NK-92 (cell line): ENCODE data around the gene CGNL1.

Experiments used
- DNase-seq: peaks from one replicate; lab custom pipeline; 2025; ENCODE audit not compliant: unreplicated experiment; lab: John Stamatoyannopoulos, UW

CGNL1 gene

GRCh38 chr15:57541805-57542504 is 165.7 kb downstream of the CGNL1 start:
- no peak for DNase-seq

GRCh38 chr15:57542505-57542817 is 166.2 kb downstream of the CGNL1 start:
- no peak for DNase-seq

DNA sequence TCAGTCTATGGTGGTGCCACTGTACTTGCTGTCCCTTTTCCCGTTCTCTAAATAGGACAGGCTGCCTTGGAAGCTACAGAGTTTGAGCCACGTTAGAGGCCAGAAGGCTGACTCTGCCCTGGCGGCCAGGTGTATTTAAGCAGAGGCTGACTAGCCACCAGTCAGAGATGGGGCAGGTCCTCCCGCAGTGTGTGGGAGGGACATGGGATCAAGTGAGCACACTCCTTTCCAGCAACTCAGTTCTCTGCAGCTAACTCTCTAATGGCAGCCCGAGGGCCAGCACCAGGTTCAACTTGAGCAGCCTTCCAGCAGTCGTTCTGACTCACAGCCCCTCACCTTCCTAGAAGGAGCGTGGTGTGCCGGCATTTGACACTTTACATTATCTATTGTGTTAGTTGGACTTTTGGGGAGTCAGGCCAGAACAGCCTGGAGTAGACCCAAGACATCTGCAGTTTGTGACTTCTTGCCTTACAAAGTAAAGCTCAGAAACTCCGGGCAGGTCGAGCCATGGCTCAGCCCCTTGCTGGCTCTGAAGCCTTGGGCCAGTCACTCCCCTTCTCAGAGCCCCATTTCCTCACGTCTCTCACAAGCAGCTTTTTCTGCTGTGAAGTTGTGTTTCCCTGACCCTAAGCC is 168.7 kb downstream of the CGNL1 start:
- no peak for DNase-seq

GRCh38 chr15:57545995-57546394 is 169.7 kb downstream of the CGNL1 start:
- DNase-seq = no peak

- no peak for DNase-seq
Measured at GRCh38 chr15:57547243-57547755, 171.0 kb downstream of the CGNL1 start.

- DNase-seq = no peak
Measured at GRCh38 chr15:57548351-57548750, 172.0 kb downstream of the CGNL1 start.

DNA sequence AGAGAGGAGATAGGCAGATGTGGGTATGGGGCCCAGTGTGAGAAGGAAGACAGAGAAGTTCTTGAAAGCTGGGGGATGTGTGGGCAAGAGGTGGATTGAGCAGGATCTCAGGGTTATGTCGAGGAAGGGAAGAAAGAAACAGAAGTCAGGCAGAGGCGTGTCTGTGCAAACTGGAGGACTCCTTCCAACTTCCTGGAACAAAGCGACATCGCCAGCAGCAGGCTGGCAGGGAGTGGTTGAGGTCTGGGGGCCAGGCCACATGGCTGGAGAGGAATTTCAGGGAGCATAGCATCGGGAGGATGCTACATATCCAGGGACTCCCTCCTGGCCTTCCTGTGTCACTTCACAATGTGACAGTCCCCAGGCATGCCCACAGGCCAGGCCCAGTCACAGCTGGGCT is 172.5 kb downstream of the CGNL1 start:
- DNase-seq = no peak

- DNase-seq = no peak
Measured at GRCh38 chr15:57549935-57550334, 173.6 kb downstream of the CGNL1 start.

DNA sequence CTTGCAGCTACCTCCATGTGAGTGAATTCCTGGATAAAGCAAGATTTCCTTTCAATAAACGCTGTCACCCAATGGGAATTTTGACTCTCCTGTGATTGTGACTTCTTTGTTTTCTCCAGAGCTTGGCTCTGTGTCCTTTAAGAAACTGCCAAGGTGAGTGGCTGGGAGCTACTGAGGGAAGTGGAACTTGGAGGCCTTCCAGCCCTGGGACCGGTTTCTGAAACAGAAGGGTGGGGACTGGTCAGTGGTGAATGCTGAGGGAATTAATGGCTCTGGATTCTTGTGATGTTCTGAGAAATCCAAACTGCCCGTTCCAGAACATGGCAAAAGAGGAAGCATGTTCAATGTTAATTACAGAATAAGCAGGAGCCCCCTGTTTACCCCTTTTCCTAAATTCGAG is 174.3 kb downstream of the CGNL1 start:
- no peak for DNase-seq

DNA sequence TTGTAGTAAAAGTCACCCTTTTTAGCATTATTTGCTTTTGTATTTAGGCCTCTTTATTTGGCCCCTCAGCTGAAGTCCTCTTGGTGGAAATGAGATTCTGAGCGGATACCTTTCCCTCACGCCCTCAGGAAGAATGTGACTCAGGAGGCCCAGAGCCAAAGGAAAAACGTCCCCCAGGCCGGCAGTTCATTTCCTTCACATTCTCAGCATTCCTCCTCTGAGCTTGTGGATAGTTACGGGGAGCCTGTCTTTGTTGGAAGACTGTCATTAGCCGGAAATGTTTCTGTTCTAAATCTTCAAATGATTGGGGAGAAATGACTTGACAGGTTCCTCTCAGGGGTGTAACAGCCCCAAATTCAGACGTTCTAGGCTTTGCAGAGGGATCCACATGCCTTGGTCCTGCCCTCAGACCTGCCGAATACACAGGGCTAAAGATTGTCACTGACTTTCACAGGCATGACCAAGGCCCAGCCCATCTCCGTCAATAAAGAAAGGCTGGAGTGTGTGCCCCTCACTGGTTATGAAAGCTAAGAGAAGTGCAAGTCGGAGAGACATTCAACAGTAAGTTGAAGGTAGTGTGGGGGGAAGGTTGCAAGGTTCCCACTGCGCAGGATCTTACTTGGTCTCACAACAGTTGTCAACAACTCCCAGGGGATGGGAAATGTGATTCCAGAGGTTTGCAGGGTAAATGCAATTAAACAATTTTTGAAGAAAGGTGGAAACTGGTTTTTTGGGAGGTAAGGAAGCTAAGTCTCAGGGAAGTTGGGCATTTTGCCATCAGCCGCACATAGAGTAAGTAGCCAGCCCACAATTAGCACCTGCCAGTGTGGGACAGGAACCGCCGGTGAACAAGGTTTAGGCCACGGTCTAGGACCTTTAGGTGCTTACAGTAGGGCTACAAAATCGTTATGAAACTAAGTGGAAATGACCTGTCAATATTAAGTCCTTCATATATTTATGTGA is 175.7 kb downstream of the CGNL1 start:
- DNase-seq = no peak

DNA sequence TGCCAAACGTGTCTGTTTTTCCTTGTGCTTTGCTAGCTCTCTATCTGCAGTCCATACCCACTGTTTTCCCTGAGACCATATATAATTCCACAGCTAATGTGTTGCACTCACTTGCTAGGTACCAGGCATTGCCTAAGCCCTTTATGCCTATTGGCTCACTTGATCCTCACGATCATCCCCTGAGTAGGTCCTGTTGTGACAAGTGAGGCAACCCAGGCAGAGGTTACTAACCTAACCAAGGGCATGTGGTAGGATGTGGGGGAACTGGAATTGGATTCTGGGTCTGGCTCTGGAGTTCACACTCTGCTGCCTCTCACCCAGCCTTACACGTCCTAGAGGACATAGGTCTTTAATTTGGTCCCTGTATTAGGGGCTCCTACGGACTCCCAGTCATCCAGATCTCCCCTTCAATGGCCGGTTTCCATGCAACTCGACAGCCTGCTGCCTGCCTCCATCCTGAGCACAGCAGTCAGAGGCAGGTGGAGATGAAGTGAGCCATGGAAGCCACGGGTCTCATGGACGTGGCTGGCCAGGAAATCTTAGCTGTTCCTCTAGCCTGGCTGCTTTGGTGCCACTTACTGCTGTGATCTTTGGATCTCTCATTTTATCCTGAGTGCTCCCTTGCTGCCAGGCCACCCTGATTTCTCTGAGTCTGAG is 176.5 kb downstream of the CGNL1 start:
- no peak for DNase-seq

GRCh38 chr15:57553526-57553925 is 177.2 kb downstream of the CGNL1 start:
- DNase-seq = no peak

- no peak for DNase-seq
Measured at GRCh38 chr15:57554063-57554811, 177.9 kb downstream of the CGNL1 start.

- DNase-seq = no peak
Measured at GRCh38 chr15:57554812-57555179, 178.5 kb downstream of the CGNL1 start.

- no peak for DNase-seq
Measured at GRCh38 chr15:57555270-57555669, 179.0 kb downstream of the CGNL1 start.

GRCh38 chr15:57556040-57556439 is 179.7 kb downstream of the CGNL1 start:
- DNase-seq = no peak

GRCh38 chr15:57557267-57557666 is 181.0 kb downstream of the CGNL1 start:
- no peak for DNase-seq

- no peak for DNase-seq
Measured at GRCh38 chr15:57557810-57558209, 181.5 kb downstream of the CGNL1 start.

- no peak for DNase-seq
Measured at GRCh38 chr15:57559875-57560274, 183.6 kb downstream of the CGNL1 start.

GRCh38 chr15:57561041-57561711 is 184.9 kb downstream of the CGNL1 start:
- no peak for DNase-seq
